Endothelial cell of umbilical vein (primary cell): ENCODE measurements around the gene ABL1. TPM values are rescaled to one million over a fixed set of nuclear protein-coding genes. Genes with fewer than 3 reads are reported as not detected.

Experiments used
- BruUV-seq: library from RNA; stranded (reverse); fragments of 400-500 nt; replicated peaks from 2 replicates; lab custom pipeline; 2021; lab: Mats Ljungman, UMichigan
- CTCF ChIA-PET: fragments of 300-600, 350-600 bp; sonication (Branson Sonifier 250); formaldehyde crosslinking; loops from one replicate; lab custom pipeline; 2021; ENCODE audit warnings: antibody characterized with exemption, inconsistent platforms; lab: Charles Lee
- POLR2A ChIA-PET: fragments of 300-600, 350-600 bp; sonication (Branson Sonifier 250); formaldehyde crosslinking; loops from one replicate; lab custom pipeline; 2021; ENCODE audit warnings: antibody characterized with exemption, inconsistent platforms; lab: Charles Lee
- DNase-seq: peaks from one replicate; pipeline ENCODE4 v3.0.0-alpha.2; 2011; ENCODE audit warnings: low read depth, low spot score
- FAIRE-seq: peaks from 2 replicates; lab custom pipeline; 2011; peaks lifted over from hg19 to GRCh38; lab: Jason Lieb, UNC
- H2AFZ ChIP-seq: 2 replicates; pipeline ENCODE4 v1.6.0; 2012; ENCODE audit warnings: low read depth, low read length, control low read depth, inconsistent platforms
- H3K27ac ChIP-seq: 2 replicates; pipeline ENCODE4 v1.5.1; 2011; ENCODE audit warnings: low read depth, mild to moderate bottlenecking, control low read depth, low read length, moderate library complexity; ENCODE audit not compliant: insufficient read depth
- H3K27me3 ChIP-seq, 2 experiments: 2 replicates each; pipeline versions ENCODE4 v1.6.0 to v1.6.1; 2011; ENCODE audit warnings: low read length in 2 of 2, mixed read lengths in 1 of 2; ENCODE audit not compliant: control insufficient read depth in 2 of 2, insufficient read depth in 2 of 2
- H3K36me3 ChIP-seq, 2 experiments: 2 replicates in 1 of 2; 3 replicates in 1 of 2; pipeline ENCODE4 v1.5.1; 2011; ENCODE audit warnings: low read length in 2 of 2, mild to moderate bottlenecking in 1 of 2, moderate library complexity in 1 of 2; ENCODE audit not compliant: control insufficient read depth in 2 of 2, insufficient read depth in 2 of 2; ENCODE audit errors: extremely low read depth in 1 of 2
- H3K4me1 ChIP-seq: 3 replicates; pipeline ENCODE4 v1.5.1; 2011; ENCODE audit warnings: mild to moderate bottlenecking, low read length; ENCODE audit not compliant: control insufficient read depth, insufficient read depth; ENCODE audit errors: extremely low read depth
- H3K4me2 ChIP-seq: 2 replicates; pipeline ENCODE4 v1.6.1; 2011; ENCODE audit warnings: low read length, control low read depth, mixed read lengths; ENCODE audit not compliant: insufficient read depth
- H3K4me3 ChIP-seq, 3 experiments: fragments of 200-600 bp in 1 of 3; sonication (generic), shearing (Covaris generic) in 1 of 3; replicated peaks in 1 of 3; 2 replicates each; pipeline ENCODE4 v1.5.1; 2011 to 2016; ENCODE audit warnings: control low read depth in 3 of 3, low read length in 3 of 3, mild to moderate bottlenecking in 2 of 3, inconsistent platforms in 1 of 3, low read depth in 1 of 3, moderate library complexity in 1 of 3; ENCODE audit not compliant: insufficient read depth in 1 of 3
- H3K79me2 ChIP-seq: 2 replicates; pipeline ENCODE4 v1.6.0; 2012; ENCODE audit warnings: low read length, inconsistent platforms; ENCODE audit not compliant: control insufficient read depth, insufficient read depth
- H3K9ac ChIP-seq: replicated peaks from 2 replicates; pipeline ENCODE3; 2011; ENCODE audit warnings: low read length, control low read depth; ENCODE audit not compliant: insufficient read depth; ENCODE audit errors: extremely low read depth
- H3K9me1 ChIP-seq: replicated peaks from 3 replicates; pipeline ENCODE4 v1.6.0; 2011; ENCODE audit warnings: mild to moderate bottlenecking, low read length; ENCODE audit not compliant: control insufficient read depth, insufficient read depth; ENCODE audit errors: extremely low read depth
- H3K9me3 ChIP-seq: replicated peaks from 2 replicates; pipeline ENCODE4 v1.5.1; 2012; ENCODE audit warnings: low read length, inconsistent platforms; ENCODE audit not compliant: control insufficient read depth, insufficient read depth
- H4K20me1 ChIP-seq: replicated peaks from 2 replicates; pipeline ENCODE3; 2011; ENCODE audit warnings: mild to moderate bottlenecking, low read length; ENCODE audit not compliant: control insufficient read depth, insufficient read depth; ENCODE audit errors: extremely low read depth
- EZH2 ChIP-seq: IDR thresholded peaks from 2 replicates; pipeline ENCODE4 v1.6.1; 2012; ENCODE audit warnings: borderline replicate concordance, low read depth, mild to moderate bottlenecking, moderate library complexity, low read length, inconsistent platforms; ENCODE audit not compliant: severe bottlenecking
- FOS ChIP-seq: IDR thresholded peaks from 2 replicates; pipeline ENCODE4 v1.6.1; 2011; ENCODE audit warnings: mild to moderate bottlenecking, low read length, moderate library complexity, borderline replicate concordance; ENCODE audit not compliant: insufficient read depth
- GATA2 ChIP-seq: IDR thresholded peaks from 2 replicates; pipeline ENCODE4 v1.7.0; 2011; ENCODE audit warnings: low read depth, mild to moderate bottlenecking, moderate library complexity, mixed read lengths, low read length; ENCODE audit not compliant: insufficient read length, insufficient read depth
- JUN ChIP-seq: IDR thresholded peaks from 2 replicates; pipeline ENCODE4 v1.6.1; 2011; ENCODE audit warnings: borderline replicate concordance, low read depth; ENCODE audit not compliant: insufficient read length, insufficient read depth
- MYC ChIP-seq: IDR thresholded peaks from one replicate; pipeline ENCODE4 v1.6.1; 2011; ENCODE audit warnings: mild to moderate bottlenecking, low read depth, low read length
- POLR2A ChIP-seq: IDR thresholded peaks from 2 replicates; pipeline ENCODE4 v1.6.1; 2012; ENCODE audit warnings: low read depth, mild to moderate bottlenecking, control low read depth, low read length
- POLR2AphosphoS5 ChIP-seq: IDR thresholded peaks from 2 replicates; pipeline ENCODE4 v1.6.1; 2012; ENCODE audit warnings: low read depth, mild to moderate bottlenecking, control low read depth, low read length, moderate library complexity; ENCODE audit not compliant: insufficient read depth
- dilution Hi-C: fragments of 300-500 bp; cut with MboI; formaldehyde crosslinking; loops from one replicate; pipeline ENCODE4 v1.15.0; 2019; ENCODE audit warnings: low sequenced_read_pairs; ENCODE audit not compliant: extremely low pct_ligation_motif_present
- intact Hi-C: fragments of 100-400 bp; cut with micrococcal nuclease; formaldehyde crosslinking; loops from one replicate; pipeline ENCODE4 v1.10.0; 2022
- polyA plus RNA-seq, 4 experiments: library from polyadenylated mRNA; depleted of rRNA in 3 of 4; stranded (reverse) in 3 of 4; unstranded in 1 of 4; fragments of >200 nt; gene quantifications; 2 replicates each; pipeline versions ENCODE4 v1.2.1 to v1.2.3, GENCODE V29; 2011 to 2012; ENCODE audit warnings: missing spikeins in 1 of 4
- total RNA-seq: library from RNA; stranded (reverse); gene quantifications from 2 replicates; pipeline ENCODE4 v1.2.3, GENCODE V29; 2021
- TF ChIP-seq, protein P1 (sequence below), 2 donors: IDR thresholded peaks; 1 replicate in 1 of 2; 2 replicates in 1 of 2; pipeline ENCODE4 v1.5.1; 2011; ENCODE audit warnings: low read length in 2 of 2, mild to moderate bottlenecking in 2 of 2, moderate library complexity in 2 of 2, control low read depth in 1 of 2, inconsistent platforms in 1 of 2, low read depth in 1 of 2; ENCODE audit not compliant: insufficient read depth in 1 of 2; ENCODE audit errors: extremely low read depth in 1 of 2
- TF ChIP-seq, protein P2 (sequence below): IDR thresholded peaks from 2 replicates; pipeline ENCODE4 v1.6.1; 2011; ENCODE audit not compliant: insufficient read depth, insufficient read length

ABL1 gene
- total and polyA plus RNA-seq, 2 donors (not counting 3 experiments of a cell fraction or from before 2014, with no cell fraction given) = 32.1 to 87.1 TPM

DNA sequence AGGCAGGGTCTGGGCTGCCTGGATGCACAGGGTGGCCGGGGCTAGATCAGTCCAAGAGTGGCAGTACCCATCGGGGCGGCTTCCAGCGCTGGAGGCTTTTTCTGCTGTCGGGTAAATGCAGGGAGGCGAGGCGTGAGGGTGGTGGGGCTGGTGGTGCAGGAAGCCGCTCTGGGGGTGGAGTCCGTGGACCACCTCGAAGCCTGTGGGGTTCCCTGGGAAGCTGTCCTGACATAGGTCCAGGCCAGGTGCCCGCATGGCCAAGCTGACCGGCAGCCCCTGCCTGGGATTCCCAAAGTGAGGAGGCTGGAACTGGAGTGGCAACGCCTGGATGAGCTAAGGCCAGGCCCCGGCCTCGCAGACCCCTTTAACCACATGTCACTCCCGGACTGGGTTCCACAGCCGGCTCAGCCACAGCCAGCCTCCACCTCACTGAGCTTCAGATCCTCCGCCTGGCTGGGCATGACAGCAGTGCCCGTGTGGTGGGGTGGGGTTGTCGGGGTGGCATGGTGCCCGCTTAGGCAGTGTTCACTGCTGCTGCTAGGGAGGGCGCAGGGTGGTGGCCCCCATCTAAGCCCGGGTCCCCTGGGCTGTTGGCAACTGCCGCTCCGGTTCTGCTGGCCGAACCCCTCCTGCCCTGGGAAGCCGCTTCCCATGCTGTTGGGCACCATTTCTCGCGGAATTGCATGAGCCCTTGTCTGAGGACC is 62.9 kb downstream of the ABL1 start:
- BruUV-seq = no TSS peak

More for the DNA sequence above, 62.9 kb downstream of the ABL1 start:
- intact Hi-C loops (no loop called here), dilution Hi-C loops (no loop called here)
- Histone ChIP-seq H2AFZ (no peak overlapping the region), H3K4me1 (no peaks in the 10 kb centered on the region), H3K4me3 (no peak overlapping the region), H3K27me3 (no peaks in the 10 kb centered on the region), H3K4me2 (no peak overlapping the region), H3K9me3 (no peaks in the 10 kb centered on the region), H3K36me3 (peaks cover 2 to 5% of the 10 kb centered on the region in 2 experiments), H3K79me2 (no peaks in the 10 kb centered on the region), H3K27ac (no peak overlapping the region), H4K20me1 (no peaks in the 10 kb centered on the region), H3K9me1 (no peaks in the 10 kb centered on the region), H3K9ac (no peak overlapping the region)
- TF ChIP-seq POLR2A (no peak), GATA2 (no peak), FOS (no peak), JUN (no peak), POLR2AphosphoS5 (no peak), MYC (no peak), EZH2 (no peak)
- TF ChIP-seq, protein P1, sequence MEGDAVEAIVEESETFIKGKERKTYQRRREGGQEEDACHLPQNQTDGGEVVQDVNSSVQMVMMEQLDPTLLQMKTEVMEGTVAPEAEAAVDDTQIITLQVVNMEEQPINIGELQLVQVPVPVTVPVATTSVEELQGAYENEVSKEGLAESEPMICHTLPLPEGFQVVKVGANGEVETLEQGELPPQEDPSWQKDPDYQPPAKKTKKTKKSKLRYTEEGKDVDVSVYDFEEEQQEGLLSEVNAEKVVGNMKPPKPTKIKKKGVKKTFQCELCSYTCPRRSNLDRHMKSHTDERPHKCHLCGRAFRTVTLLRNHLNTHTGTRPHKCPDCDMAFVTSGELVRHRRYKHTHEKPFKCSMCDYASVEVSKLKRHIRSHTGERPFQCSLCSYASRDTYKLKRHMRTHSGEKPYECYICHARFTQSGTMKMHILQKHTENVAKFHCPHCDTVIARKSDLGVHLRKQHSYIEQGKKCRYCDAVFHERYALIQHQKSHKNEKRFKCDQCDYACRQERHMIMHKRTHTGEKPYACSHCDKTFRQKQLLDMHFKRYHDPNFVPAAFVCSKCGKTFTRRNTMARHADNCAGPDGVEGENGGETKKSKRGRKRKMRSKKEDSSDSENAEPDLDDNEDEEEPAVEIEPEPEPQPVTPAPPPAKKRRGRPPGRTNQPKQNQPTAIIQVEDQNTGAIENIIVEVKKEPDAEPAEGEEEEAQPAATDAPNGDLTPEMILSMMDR (IDR thresholded peaks at IDR 0.05; ENCODE audit: extremely low read depth in 1 of 2, insufficient read depth in 1 of 2, low read depth in 1 of 2, low read length in 2 of 2) = no peak
- TF ChIP-seq, protein P2, sequence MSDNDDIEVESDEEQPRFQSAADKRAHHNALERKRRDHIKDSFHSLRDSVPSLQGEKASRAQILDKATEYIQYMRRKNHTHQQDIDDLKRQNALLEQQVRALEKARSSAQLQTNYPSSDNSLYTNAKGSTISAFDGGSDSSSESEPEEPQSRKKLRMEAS = no peak
- FAIRE-seq (no peak), DNase-seq (no peak)
- CTCF ChIA-PET = interaction anchor here (1.0 kb wide), 1 partner anchor 18 kb away, joined by 3 read pairs; no protein-coding TSS in a partner anchor
- POLR2A ChIA-PET = interaction anchor here (0.5 kb wide), 1 partner anchor 149 kb away, joined by 8 read pairs; no protein-coding TSS in a partner anchor
